GM20000 (cell line): ENCODE measurements around the gene AHNAK2.

Experiments used
- DNase-seq: peaks from one replicate; pipeline ENCODE4 v3.0.0; 2012; ENCODE audit warnings: low spot score
- TF ChIP-seq, protein P1 (sequence below): IDR thresholded peaks from 2 replicates; pipeline ENCODE4 v1.5.1; 2012; ENCODE audit warnings: mild to moderate bottlenecking, control low read depth; ENCODE audit errors: extremely low read depth, missing control alignments

AHNAK2 gene

DNA sequence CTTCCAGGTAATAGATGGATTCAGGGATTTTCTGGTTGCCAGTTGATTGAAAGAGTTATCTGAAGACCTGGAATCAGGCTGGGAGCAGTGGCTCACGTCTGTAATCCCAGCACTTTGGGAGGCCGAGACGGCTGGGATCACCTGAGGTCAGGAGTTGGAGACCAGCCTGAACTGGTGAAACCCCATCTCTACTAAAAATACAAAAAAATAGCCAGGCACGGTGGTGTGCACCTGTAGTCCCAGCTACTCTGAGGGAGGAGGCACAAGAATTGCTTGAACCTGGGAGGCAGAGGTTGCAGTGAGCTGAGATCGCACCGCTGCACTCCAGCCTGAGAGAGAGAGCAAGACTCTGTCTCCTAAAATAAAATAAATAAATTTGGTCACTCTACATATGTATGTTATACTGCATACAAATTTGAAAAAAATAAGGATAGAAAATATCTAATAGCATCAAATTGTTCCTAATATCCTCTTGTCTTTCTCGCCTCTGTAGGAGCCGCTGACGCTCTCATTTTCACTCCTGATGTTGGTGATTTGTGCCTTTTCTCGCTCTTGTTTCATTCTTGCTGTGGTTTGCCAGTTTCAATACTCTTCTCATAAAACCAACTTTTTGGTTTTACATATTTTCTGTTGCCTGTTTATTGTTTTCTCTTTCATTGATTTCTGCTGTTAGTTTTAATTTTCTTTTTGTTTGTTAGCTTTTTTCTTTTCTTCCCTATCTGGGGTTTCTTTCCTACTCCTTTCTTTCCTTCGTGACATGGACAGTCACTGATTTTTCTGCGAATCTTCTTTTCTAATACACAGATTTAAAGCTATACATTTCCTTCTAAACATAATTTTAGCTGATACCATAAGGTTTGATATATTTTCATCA, 77.3 kb downstream of the AHNAK2 start:
- TF ChIP-seq, protein P1, sequence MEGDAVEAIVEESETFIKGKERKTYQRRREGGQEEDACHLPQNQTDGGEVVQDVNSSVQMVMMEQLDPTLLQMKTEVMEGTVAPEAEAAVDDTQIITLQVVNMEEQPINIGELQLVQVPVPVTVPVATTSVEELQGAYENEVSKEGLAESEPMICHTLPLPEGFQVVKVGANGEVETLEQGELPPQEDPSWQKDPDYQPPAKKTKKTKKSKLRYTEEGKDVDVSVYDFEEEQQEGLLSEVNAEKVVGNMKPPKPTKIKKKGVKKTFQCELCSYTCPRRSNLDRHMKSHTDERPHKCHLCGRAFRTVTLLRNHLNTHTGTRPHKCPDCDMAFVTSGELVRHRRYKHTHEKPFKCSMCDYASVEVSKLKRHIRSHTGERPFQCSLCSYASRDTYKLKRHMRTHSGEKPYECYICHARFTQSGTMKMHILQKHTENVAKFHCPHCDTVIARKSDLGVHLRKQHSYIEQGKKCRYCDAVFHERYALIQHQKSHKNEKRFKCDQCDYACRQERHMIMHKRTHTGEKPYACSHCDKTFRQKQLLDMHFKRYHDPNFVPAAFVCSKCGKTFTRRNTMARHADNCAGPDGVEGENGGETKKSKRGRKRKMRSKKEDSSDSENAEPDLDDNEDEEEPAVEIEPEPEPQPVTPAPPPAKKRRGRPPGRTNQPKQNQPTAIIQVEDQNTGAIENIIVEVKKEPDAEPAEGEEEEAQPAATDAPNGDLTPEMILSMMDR = no peak
- peak; percentile 56 for DNase-seq

- TF ChIP-seq, protein P1 = no peak
- DNase-seq = no peak
These were observed 78.4 kb downstream of the AHNAK2 start for GRCh38 chr14:104899781-104900180.

DNA sequence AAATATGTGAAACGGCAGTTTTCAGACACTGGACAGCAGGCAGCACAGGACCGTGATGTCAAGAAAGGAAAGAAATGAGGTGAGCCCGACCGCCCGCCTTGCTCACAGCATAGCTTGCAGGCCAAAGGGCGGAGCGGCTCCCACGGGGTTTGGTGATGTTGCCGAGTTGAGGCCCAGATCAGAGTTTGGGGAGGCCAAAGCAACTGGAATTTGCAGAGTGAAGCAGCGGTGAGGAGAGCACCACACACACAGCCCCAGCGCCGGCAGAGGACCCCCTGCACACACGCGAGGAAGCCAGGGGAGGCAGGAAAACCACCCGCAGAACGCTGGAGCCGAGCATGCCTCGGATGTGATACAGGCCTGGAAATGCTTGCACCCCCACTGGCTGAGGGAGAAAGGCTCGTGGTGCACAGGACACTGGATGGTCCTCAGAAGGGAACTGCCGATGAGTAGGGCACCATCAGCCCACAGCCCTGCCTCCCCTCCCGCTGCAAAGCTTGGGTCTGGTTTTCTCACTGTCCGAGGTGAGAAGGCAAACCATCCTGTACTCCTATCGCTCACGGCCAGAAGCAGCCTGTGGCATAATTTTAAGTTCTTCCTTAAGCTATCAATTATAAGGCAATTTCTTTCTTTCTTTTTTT, 79.2 kb downstream of the AHNAK2 start:
- TF ChIP-seq, protein P1 = no peak
- no peak for DNase-seq

- no peak for DNase-seq
- TF ChIP-seq, protein P1 = no peak
These were observed 80.0 kb downstream of the AHNAK2 start for GRCh38 chr14:104898195-104898558.

DNA sequence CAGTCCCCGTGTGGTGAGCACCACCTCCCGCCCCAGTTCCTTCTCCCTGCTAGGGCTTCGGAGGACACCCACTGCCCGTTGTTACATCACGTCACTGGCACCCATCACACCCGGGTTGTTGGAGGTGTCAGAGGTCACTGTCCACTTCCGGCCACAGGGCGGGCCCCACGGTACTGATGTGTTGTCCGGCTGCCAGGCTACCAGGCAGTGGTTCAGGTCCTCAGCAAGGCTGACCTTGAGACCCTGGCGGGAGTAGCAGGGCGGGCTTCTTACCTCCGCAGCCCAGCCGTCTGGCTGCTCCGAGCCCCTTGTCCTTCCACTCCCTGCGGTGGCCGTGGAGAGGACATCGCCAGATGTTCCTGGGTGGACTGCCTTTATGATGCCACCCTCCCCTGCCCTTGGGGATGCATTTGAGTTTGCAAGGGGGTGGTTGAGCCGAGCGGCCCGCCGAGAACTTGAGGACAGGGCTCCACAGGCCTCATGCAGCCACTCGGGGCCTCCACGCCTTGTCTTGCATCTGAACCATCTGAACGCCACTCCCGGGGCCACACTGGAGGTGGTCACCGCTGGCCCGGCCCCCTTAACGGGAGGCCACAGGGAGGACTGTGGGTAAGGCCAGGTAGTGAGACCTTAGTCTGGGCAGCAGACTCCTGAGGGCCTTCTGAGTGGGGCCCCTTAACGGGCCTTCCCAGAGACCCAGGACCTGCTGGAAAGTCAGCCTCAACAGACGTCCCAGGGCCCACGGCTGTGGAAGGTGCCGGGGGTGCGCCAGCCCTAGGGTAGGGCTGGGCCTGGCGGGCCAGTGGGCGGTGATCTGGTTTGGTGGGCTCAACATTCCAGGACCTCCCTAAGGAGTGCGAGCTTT, 80.6 kb downstream of the AHNAK2 start:
- DNase-seq = peak; percentile 22
- TF ChIP-seq, protein P1 = no peak

- no peak for DNase-seq
- TF ChIP-seq, protein P1 = no peak
These were observed 82.2 kb downstream of the AHNAK2 start for GRCh38 chr14:104895786-104896661.
